Right atrium auricular region (tissue), 2 donors: ENCODE data around the gene ACCSL. TPM values are rescaled to one million over a fixed set of nuclear protein-coding genes. Genes with fewer than 3 reads are reported as not detected.

ENCODE experiments used
- DNase-seq: peaks from one replicate; pipeline ENCODE4 v3.0.0-alpha.2; 2019; ENCODE audit warnings: low spot score
- H3K27ac ChIP-seq, 2 donors: fragments of 200-600 bp; sonication (generic); 1 replicate in 1 of 2; 2 replicates in 1 of 2; pipeline ENCODE4 v1.5.1; 2016 to 2019
- H3K27me3 ChIP-seq, 2 donors: fragments of 200-600 bp; sonication (generic); one replicate each; pipeline versions ENCODE4 v1.5.1 to v1.6.0; 2017 to 2019
- H3K36me3 ChIP-seq: fragments of 200-600 bp; sonication (generic); one replicate; pipeline ENCODE4 v1.5.1; 2016
- H3K4me1 ChIP-seq, 2 donors: fragments of 200-600 bp; sonication (generic); one replicate each; pipeline versions ENCODE4 v1.5.1 to v1.6.0; 2017 to 2019
- H3K4me3 ChIP-seq, 2 donors: fragments of 200-600 bp; sonication (generic); 1 replicate in 1 of 2; 2 replicates in 1 of 2; pipeline ENCODE4 v1.5.1; 2017 to 2019; ENCODE audit warnings: mild to moderate bottlenecking in 1 of 2, moderate library complexity in 1 of 2
- H3K9me3 ChIP-seq, 2 donors: fragments of 200-600 bp; sonication (generic); one replicate each; pipeline ENCODE4 v1.5.1; 2019
- CTCF ChIP-seq, 2 donors: fragments of 200-600 bp; sonication (generic); IDR thresholded peaks; one replicate each; pipeline ENCODE4 v1.5.1; 2019; ENCODE audit warnings: antibody characterized with exemption in 2 of 2
- total RNA-seq, 2 donors: library from RNA; depleted of rRNA; stranded (reverse); fragments of >200 nt; gene quantifications; one replicate each; pipeline ENCODE4 v1.1.0, GENCODE V29; 2016

The ACCSL gene
- total RNA-seq, 2 donors from 2014 or later = not detected

GRCh38 chr11:44016131-44016530 lies 31.6 kb upstream of the ACCSL start:
- Histone ChIP-seq H3K9me3 (no peaks in the 10 kb centered on the region), H3K27me3 (no peaks in the 10 kb centered on the region), H3K4me1 (peaks cover 0 to 27% of the 10 kb centered on the region in 2 donors), H3K36me3 (no peaks in the 10 kb centered on the region), H3K27ac (peak overlapping the region; percentile 38 to 49), H3K4me3 (no peak overlapping the region)
- DNase-seq = peak; percentile 85
- TF ChIP-seq CTCF (IDR thresholded peaks at IDR 0.05) = no peak

GRCh38 chr11:44016546-44017442 lies 31.0 kb upstream of the ACCSL start:
- no peaks in the 10 kb centered on the region for H3K27me3 ChIP-seq

GRCh38 chr11:44017443-44018126 lies 30.2 kb upstream of the ACCSL start:
- DNase-seq = peak; percentile 57
- no peak for TF ChIP-seq CTCF (IDR thresholded peaks at IDR 0.05)
- Histone ChIP-seq H3K9me3 (peaks cover 0 to 3% of the 10 kb centered on the region in 2 donors), H3K27ac (peak overlapping the region; percentile 21 to 49), H3K4me3 (no peak overlapping the region), H3K36me3 (no peaks in the 10 kb centered on the region), H3K4me1 (peaks cover 0 to 27% of the 10 kb centered on the region in 2 donors), H3K27me3 (no peaks in the 10 kb centered on the region)

More at GRCh38 chr11:44016546-44017442, 31.0 kb upstream of the ACCSL start:
- no peak for TF ChIP-seq CTCF (IDR thresholded peaks at IDR 0.05)
- peaks cover 0 to 27% of the 10 kb centered on the region in 2 donors for H3K4me1 ChIP-seq
- H3K36me3 ChIP-seq = no peaks in the 10 kb centered on the region
- H3K27ac ChIP-seq = peak overlapping the region; percentile 38 to 49
- no peak overlapping the region for H3K4me3 ChIP-seq
- DNase-seq = peak; percentile 44
- H3K9me3 ChIP-seq = no peaks in the 10 kb centered on the region

- peak; percentile 59 for DNase-seq
- Histone ChIP-seq H3K4me1 (peaks cover 0 to 27% of the 10 kb centered on the region in 2 donors), H3K36me3 (no peaks in the 10 kb centered on the region), H3K9me3 (peaks cover 0 to 3% of the 10 kb centered on the region in 2 donors), H3K4me3 (no peak overlapping the region), H3K27me3 (no peaks in the 10 kb centered on the region), H3K27ac (peak overlapping the region; percentile 21 to 49)
- TF ChIP-seq CTCF (IDR thresholded peaks at IDR 0.05) = no peak
These were observed 29.7 kb upstream of the ACCSL start for GRCh38 chr11:44018127-44018521.

GRCh38 chr11:44018829-44019228 lies 29.0 kb upstream of the ACCSL start:
- no peak overlapping the region for H3K4me3 ChIP-seq

More at GRCh38 chr11:44018829-44019228, 29.0 kb upstream of the ACCSL start:
- DNase-seq = no peak
- Histone ChIP-seq H3K4me1 (peaks cover 0 to 27% of the 10 kb centered on the region in 2 donors), H3K27me3 (no peaks in the 10 kb centered on the region), H3K36me3 (no peaks in the 10 kb centered on the region), H3K27ac (no peak overlapping the region), H3K9me3 (peaks cover 0 to 3% of the 10 kb centered on the region in 2 donors)
- no peak for TF ChIP-seq CTCF (IDR thresholded peaks at IDR 0.05)
